GM18907 (cell line): ENCODE results near the gene SPG11.
A peak's percentile ranks its signal among the peaks of the same experiment; 100 is the strongest.
"Not testable (repeated sequence)": the region's sequence is repeated elsewhere in the genome, so short reads cannot be mapped to it uniquely, and the experiment has no call there.

ENCODE experiments used
- ATAC-seq: cut with Tn5 transposase; IDR thresholded peaks from one replicate; pipeline ENCODE4 v1.9.1; 2021; ENCODE audit warnings: mild to moderate bottlenecking, moderate library complexity; ENCODE audit not compliant: unreplicated experiment

The SPG11 gene

GRCh38 chr15:44565387-44566154 lies 97.9 kb downstream of the SPG11 start:
- no peak for ATAC-seq

GRCh38 chr15:44560926-44561325 lies 102.5 kb downstream of the SPG11 start:
- not testable (repeated sequence) for ATAC-seq

GRCh38 chr15:44554934-44555723 lies 108.3 kb downstream of the SPG11 start:
- no peak for ATAC-seq

DNA sequence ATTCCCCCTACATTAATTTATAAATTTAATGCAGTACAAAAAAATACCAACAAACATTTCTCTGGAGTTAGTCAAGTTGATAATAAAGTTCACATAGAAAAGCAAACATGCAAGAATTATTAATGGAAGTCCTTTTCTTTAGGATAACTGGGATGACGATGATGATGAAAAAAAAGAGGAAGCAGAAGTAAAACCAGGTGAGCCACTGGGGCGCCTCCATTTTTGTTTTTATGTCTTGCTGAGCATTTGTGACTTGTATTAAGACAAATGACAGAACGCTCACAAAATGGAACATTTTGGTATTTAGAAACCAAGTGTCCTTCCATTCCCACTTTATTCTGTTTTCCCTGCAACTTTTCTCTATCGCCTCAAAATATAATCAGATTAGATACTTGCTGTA lies 112.7 kb downstream of the SPG11 start:
- no peak for ATAC-seq

- ATAC-seq, result no peak
Measured at GRCh38 chr15:44550256-44550655, 113.2 kb downstream of the SPG11 start.

DNA sequence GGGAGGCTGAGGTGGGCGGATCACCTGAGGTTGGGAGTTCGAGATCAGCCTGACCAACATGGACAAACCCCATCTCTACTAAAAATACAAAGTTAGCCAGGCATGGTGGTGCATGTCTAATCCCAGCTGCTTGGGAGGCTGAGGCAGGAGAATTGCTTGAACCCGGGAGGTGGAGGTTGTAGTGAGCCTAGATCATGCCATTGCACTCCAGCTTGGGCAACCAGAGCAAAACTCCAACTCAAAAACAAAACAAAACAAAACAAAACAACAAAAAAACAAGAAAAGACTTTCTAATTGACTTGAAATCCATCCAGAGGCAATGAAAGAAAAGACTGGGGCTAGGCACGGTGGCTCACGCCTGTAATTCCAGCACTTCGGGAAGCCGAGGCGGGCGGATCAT lies 114.3 kb downstream of the SPG11 start:
- not testable (repeated sequence) for ATAC-seq

DNA sequence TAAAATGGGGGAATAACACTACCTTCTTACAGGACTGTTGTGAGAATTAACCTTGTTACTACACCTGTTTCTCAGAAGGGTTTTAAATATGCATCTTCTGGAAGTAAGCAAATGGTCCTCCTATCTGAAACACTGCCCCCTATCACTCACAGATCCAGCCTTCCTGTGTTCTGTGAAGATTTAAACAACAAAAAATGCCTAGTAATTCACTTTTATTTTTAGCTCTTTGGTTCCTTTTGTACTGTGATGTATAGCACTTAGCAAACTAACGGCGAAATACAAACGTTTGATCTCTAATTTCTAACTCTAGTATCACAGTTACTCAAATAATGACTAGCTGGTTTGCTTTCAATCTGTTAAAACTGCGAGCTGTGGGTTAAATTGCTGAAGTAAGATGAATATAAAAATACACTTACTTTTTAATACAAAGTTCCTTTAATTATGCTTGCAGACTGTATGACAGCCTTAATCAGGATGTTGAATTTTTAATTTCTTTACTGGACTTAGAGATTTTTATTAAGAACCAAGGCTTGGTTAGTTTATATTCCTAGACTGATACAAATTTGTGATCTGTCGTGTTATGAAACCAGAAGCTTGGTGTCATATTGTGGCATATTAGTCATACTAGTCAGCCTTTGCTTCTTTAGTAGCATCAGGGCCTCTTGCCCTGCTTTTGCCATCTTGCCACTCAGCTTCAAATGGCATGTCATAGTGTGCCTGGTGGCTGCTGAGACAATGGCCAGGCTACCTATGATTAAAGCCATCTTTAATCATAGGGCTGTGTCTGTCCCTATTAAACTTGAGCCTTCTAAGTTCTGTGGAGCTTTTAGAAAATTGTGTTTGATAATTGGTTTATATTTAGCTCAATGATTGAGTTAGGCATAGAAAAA lies 117.3 kb downstream of the SPG11 start:
- ATAC-seq, result peak; percentile 80

GRCh38 chr15:44544745-44545144 lies 118.7 kb downstream of the SPG11 start:
- not testable (repeated sequence) for ATAC-seq

DNA sequence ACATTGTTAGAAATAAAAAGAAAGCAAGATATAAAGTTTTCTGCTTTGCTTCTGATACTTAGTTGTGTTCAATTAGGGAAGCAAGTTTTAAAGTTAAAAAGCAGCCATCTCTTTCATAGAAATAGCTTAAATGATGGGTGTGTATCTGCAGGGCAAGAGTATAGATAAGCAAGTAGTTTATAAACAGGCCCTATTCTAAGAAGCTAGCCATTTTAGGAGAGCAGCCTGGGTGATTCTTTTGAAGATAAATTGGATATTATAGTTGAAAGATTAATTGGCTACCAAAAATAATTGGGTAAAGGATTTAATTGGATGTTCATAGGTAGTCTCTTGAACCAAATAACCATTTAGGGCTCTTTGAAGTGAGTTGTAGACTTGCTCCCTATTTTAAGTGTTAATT lies 120.9 kb downstream of the SPG11 start:
- no peak for ATAC-seq

GRCh38 chr15:44541282-44541958 lies 122.0 kb downstream of the SPG11 start:
- no peak for ATAC-seq

DNA sequence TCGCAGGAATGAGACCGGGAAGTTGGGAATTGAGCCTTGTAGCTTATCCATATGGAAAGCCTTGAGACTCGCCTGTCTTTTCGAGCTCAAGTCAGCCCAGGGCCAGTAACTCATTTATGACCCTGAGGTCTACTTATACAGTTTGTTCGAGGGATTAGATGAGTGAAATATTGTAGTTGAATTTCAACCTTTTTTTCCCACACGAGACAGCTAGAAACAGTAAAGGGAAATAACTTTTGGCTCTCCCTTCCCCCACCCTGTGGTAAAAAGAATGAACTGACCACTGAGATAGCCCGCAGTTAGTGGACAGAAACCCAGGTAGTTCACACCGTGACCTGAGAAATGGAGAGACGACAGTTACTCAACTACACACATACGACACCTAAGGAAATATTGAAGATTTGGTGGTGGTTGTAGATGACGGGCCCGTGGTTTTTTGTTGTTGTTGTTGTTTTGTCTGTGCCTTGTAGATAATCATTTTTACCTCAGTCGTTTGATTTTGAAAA lies 125.7 kb downstream of the SPG11 start:
- no peak for ATAC-seq

- ATAC-seq, result peak; percentile 92
Measured at GRCh38 chr15:44536962-44537734, 126.3 kb downstream of the SPG11 start, which contains the start of gene EIF3J. Gene EIF3J (plus strand): TSS chr15:44537147. CDS start chr15:44537195, 48 bp downstream.

GRCh38 chr15:44536302-44536961 lies 127.0 kb downstream of the SPG11 start:
- ATAC-seq, result peak; percentile 69

DNA sequence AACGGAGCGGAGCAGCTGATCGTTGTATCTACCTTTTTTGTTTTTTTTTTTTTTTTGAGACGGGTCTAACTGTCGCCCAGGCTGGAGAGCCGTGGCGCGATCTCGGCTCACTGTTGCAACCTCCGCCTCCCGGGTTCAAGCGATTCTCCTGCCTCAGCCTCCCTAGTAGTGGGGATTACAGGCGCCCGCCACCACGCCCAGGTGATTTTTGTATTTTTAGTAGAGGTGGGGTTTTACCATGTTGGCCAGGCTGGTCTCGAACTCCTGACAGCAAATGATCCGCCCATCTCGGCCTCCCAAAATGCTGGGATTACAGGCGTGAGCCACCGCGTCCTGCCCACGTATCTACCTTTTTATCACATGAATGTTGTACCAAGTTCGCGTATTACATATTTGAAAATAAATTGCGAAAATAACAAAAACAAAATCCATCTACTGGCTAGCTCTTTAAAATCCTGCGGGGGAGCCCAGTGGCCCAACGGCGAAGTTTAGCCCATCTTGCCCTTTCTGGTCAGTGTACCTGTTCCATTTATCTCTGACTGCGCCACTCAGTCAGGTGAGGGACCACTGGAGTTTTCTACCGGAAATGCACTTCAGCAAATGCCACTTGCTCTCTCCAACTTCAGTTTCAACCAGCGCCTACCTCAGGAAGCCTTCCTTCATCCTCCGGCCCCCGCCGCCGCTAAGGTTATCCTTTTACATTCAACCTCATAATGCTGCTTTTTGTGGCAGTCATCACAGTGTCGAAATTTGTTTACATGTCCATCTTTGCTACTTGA lies 127.8 kb downstream of the SPG11 start:
- peak; percentile 3 for ATAC-seq

DNA sequence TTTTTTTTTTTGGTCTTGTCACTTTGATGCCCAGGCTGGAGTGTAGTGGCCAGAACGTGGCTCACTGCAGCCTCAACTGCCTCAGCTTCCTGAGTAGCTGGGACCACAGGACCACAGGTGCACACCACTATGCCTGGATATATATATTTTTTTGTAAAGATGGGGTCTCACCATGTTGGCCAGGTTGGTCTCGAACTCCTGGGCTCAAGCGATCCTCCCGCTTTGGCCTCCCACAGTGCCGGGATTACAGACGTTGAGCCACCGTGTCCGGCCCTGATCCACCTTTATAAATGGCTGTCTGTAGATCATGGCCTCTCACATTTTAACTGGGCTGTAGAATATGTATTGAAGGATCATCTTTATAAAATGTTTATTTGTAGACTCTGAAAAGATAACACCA lies 128.4 kb downstream of the SPG11 start:
- no peak for ATAC-seq

DNA sequence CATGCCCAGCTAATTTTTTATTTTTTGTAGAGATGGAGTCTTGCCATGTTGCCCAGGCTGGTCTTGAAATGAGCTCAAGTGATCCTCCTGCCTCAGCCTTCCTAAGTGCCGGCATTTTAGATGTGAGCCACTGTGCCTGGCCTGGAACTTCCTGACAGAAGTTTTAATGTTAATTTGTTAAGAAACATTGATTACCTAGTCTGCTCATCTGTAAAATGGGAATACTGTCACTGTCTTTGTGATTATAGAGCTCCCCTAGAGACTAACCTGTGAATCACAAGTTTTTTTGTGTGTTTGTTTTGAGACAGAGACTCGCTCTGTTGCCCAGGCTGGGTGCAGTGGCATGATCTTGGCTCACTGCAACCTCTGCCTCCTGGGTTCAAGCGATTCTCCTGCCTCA lies 130.8 kb downstream of the SPG11 start:
- ATAC-seq, result no peak

DNA sequence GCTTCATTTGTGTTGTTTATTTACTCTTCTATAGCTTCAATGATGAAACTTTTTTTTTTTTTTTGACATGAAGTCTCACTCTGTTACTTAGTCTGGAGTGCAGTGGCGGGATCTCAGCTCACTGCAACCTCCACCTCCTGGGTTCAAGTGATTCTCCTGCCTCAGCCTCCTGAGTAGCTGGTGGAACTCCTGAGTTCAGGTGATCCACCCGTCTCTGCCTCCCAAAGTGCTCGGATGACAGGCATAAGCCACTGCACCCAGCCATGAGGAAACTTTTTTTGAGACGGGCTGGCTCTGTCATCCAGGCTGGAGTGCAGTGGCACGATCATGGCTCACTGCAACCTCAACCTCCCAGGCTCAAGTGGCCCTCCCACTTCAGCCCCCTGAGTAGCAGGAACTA lies 131.2 kb downstream of the SPG11 start:
- ATAC-seq, result not testable (repeated sequence)

- no peak for ATAC-seq
Measured at GRCh38 chr15:44530653-44531052, 132.8 kb downstream of the SPG11 start.
